Liver (tissue), 9 donors: ENCODE results near the gene JAKMIP2. TPM values are rescaled to one million over a fixed set of nuclear protein-coding genes. Genes with fewer than 3 reads are reported as not detected.
A peak's percentile ranks its signal among the peaks of the same experiment; 100 is the strongest.

Experiments
- DNase-seq: peaks from one replicate; pipeline ENCODE4 v3.0.0-alpha.2; 2017; ENCODE audit warnings: low spot score
- H3K27ac ChIP-seq, 2 donors: one replicate each; pipeline ENCODE4 v1.7.0; 2013; ENCODE audit warnings: inconsistent platforms in 2 of 2, low read length in 2 of 2, control low read depth in 1 of 2, low read depth in 1 of 2, mild to moderate bottlenecking in 1 of 2
- H3K27me3 ChIP-seq, 4 donors: one replicate each; pipeline versions ENCODE4 v1.6.1 to v1.7.0; 2013; ENCODE audit warnings: low read length in 3 of 4, inconsistent platforms in 1 of 4, mild to moderate bottlenecking in 1 of 4, moderate library complexity in 1 of 4; ENCODE audit not compliant: control insufficient read depth in 4 of 4, insufficient read depth in 4 of 4
- H3K36me3 ChIP-seq, 4 donors: one replicate each; pipeline versions ENCODE4 v1.6.1 to v1.7.0; 2013; ENCODE audit warnings: low read length in 3 of 4, mild to moderate bottlenecking in 3 of 4, low read depth in 1 of 4, moderate library complexity in 1 of 4; ENCODE audit not compliant: control insufficient read depth in 4 of 4, insufficient read depth in 3 of 4
- H3K4me1 ChIP-seq, 4 donors: one replicate each; pipeline versions ENCODE4 v1.6.1 to v1.7.0; 2013; ENCODE audit warnings: low read length in 3 of 4, mild to moderate bottlenecking in 3 of 4, moderate library complexity in 1 of 4; ENCODE audit not compliant: control insufficient read depth in 4 of 4, insufficient read depth in 4 of 4
- H3K4me3 ChIP-seq, 3 donors: one replicate each; pipeline versions ENCODE4 v1.6.1 to v1.7.0; 2013; ENCODE audit warnings: low read length in 3 of 3, control low read depth in 1 of 3, low read depth in 1 of 3, mild to moderate bottlenecking in 1 of 3
- H3K9ac ChIP-seq, 2 donors: one replicate each; pipeline ENCODE4 v1.7.0; 2013; ENCODE audit warnings: low read length in 2 of 2, mild to moderate bottlenecking in 2 of 2, moderate library complexity in 2 of 2, control low read depth in 1 of 2, low read depth in 1 of 2
- H3K9me3 ChIP-seq, 4 donors: one replicate each; pipeline versions ENCODE4 v1.6.1 to v1.7.0; 2013; ENCODE audit warnings: low read length in 3 of 4; ENCODE audit not compliant: control insufficient read depth in 4 of 4
- ATF3 ChIP-seq: IDR thresholded peaks from 2 replicates; pipeline ENCODE4 v1.6.1; 2016; ENCODE audit warnings: antibody characterized with exemption
- CTCF ChIP-seq: fragments of 150-350 bp; IDR thresholded peaks from 2 replicates; pipeline ENCODE4 v1.5.1; 2017; ENCODE audit warnings: improper control_type of control experiment, low read depth, low read length; ENCODE audit not compliant: missing input control
- EGR1 ChIP-seq, 2 donors: IDR thresholded peaks; 2 replicates each; pipeline ENCODE4 v1.6.1; 2016 to 2018; ENCODE audit warnings: antibody characterized with exemption in 2 of 2, low read depth in 2 of 2
- FOXA1 ChIP-seq: IDR thresholded peaks from 2 replicates; pipeline ENCODE4 v1.6.1; 2016; ENCODE audit warnings: antibody characterized with exemption
- FOXA2 ChIP-seq: IDR thresholded peaks from 2 replicates; pipeline ENCODE4 v1.6.1; 2016; ENCODE audit warnings: antibody characterized with exemption
- GABPA ChIP-seq, 2 donors: IDR thresholded peaks in 1 of 2; conservative IDR thresholded peaks in 1 of 2; 2 replicates each; pipeline ENCODE4 v1.6.1; 2016; ENCODE audit warnings: antibody characterized with exemption in 2 of 2, mild to moderate bottlenecking in 1 of 2, moderate library complexity in 1 of 2
- HNF4A ChIP-seq, 2 donors: conservative IDR thresholded peaks; 2 replicates each; pipeline ENCODE4 v1.6.1; 2016; ENCODE audit warnings: antibody characterized with exemption in 2 of 2, mild to moderate bottlenecking in 2 of 2
- HNF4G ChIP-seq: IDR thresholded peaks from 2 replicates; pipeline ENCODE4 v1.6.1; 2016; ENCODE audit warnings: antibody characterized with exemption
- JUND ChIP-seq, 2 donors: IDR thresholded peaks; 2 replicates each; pipeline ENCODE4 v1.6.1; 2016; ENCODE audit warnings: antibody characterized with exemption in 2 of 2
- MAX ChIP-seq: IDR thresholded peaks from 2 replicates; pipeline ENCODE4 v1.6.1; 2016; ENCODE audit warnings: antibody characterized with exemption
- NR2F2 ChIP-seq: IDR thresholded peaks from 2 replicates; pipeline ENCODE4 v1.6.1; 2016; ENCODE audit warnings: antibody characterized with exemption
- RAD21 ChIP-seq, 2 donors: IDR thresholded peaks; 2 replicates each; pipeline ENCODE4 v1.6.1; 2016; ENCODE audit warnings: antibody characterized with exemption in 2 of 2, mild to moderate bottlenecking in 2 of 2
- RXRA ChIP-seq, 2 donors: IDR thresholded peaks; 2 replicates each; pipeline ENCODE4 v1.6.1; 2017 to 2018; ENCODE audit warnings: antibody characterized with exemption in 2 of 2, mild to moderate bottlenecking in 1 of 2
- SP1 ChIP-seq: IDR thresholded peaks from 2 replicates; pipeline ENCODE4 v1.6.1; 2018; ENCODE audit warnings: antibody characterized with exemption, mild to moderate bottlenecking
- TAF1 ChIP-seq: conservative IDR thresholded peaks from 2 replicates; pipeline ENCODE4 v1.6.1; 2016; ENCODE audit warnings: antibody characterized with exemption, mild to moderate bottlenecking
- YY1 ChIP-seq: IDR thresholded peaks from 2 replicates; pipeline ENCODE4 v1.6.1; 2016; ENCODE audit warnings: antibody characterized with exemption, mild to moderate bottlenecking
- WGBS: extraction: QIAGEN DNeasy Blood & Tissue Kit; methylation state at CpG from one replicate; pipeline ENCODE4 v1.1.7; 2013; 5-methylcytosine and 5-hydroxymethylcytosine counted together
- polyA plus RNA-seq, 2 donors: library from polyadenylated mRNA; stranded (reverse) in 1 of 2; unstranded in 1 of 2; fragments of 200-250 nt in 1 of 2; fragments of >200 nt in 1 of 2; fragmentation: Nextera tagmentation in 1 of 2; extraction: Ambion mirVana in 1 of 2; gene quantifications; one replicate each; pipeline versions ENCODE4 v1.2.1 to v1.2.3, GENCODE V29; 2013 to 2015
- total RNA-seq, 2 donors: library from RNA; depleted of rRNA; stranded (reverse); fragments of >200 nt; gene quantifications; one replicate each; pipeline ENCODE4 v1.2.3, GENCODE V29; 2014
- TF ChIP-seq, protein P1 (sequence below): IDR thresholded peaks from 2 replicates; pipeline ENCODE4 v1.6.1; 2016; ENCODE audit warnings: antibody characterized with exemption
- TF ChIP-seq, protein P2 (sequence below): IDR thresholded peaks from 2 replicates; pipeline ENCODE4 v1.6.1; 2016; ENCODE audit warnings: antibody characterized with exemption, mild to moderate bottlenecking
- donor health status: healthy.
- donor health status: healthy.
- donor health status: healthy.
- donor health status: healthy.
- donor health status: healthy.

The JAKMIP2 gene
- total and polyA plus RNA-seq, 4 donors, result 0.06 to 0.38 (median 0.24) TPM

GRCh38 chr5:147557876-147558745 is 224.4 kb downstream of the JAKMIP2 start:
- H3K36me3 ChIP-seq, result no peaks in the 10 kb centered on the region
- no peak overlapping the region for H3K27ac ChIP-seq
- H3K4me3 ChIP-seq, result no peak overlapping the region
- H3K9ac ChIP-seq, result no peak overlapping the region
- no peak for DNase-seq
- no peaks in the 10 kb centered on the region for H3K4me1 ChIP-seq
- H3K27me3 ChIP-seq, result peaks cover 0 to 3% (median 0%) of the 10 kb centered on the region in 4 donors
- TF ChIP-seq, protein P1, sequence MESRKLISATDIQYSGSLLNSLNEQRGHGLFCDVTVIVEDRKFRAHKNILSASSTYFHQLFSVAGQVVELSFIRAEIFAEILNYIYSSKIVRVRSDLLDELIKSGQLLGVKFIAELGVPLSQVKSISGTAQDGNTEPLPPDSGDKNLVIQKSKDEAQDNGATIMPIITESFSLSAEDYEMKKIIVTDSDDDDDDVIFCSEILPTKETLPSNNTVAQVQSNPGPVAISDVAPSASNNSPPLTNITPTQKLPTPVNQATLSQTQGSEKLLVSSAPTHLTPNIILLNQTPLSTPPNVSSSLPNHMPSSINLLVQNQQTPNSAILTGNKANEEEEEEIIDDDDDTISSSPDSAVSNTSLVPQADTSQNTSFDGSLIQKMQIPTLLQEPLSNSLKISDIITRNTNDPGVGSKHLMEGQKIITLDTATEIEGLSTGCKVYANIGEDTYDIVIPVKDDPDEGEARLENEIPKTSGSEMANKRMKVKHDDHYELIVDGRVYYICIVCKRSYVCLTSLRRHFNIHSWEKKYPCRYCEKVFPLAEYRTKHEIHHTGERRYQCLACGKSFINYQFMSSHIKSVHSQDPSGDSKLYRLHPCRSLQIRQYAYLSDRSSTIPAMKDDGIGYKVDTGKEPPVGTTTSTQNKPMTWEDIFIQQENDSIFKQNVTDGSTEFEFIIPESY, result no peak
- TF ChIP-seq RXRA (IDR thresholded peaks at IDR 0.05) (no peak), RAD21 (IDR thresholded peaks at IDR 0.05) (no peak), FOXA2 (no peak), FOXA1 (no peak), HNF4G (no peak), YY1 (no peak), TAF1 (no peak), GABPA (IDR thresholded peaks at IDR 0.05 in 1 of 2, conservative IDR thresholded peaks at IDR 0.05 in 1 of 2) (no peak), JUND (IDR thresholded peaks at IDR 0.05) (no peak), NR2F2 (no peak)
- TF ChIP-seq, protein P2, sequence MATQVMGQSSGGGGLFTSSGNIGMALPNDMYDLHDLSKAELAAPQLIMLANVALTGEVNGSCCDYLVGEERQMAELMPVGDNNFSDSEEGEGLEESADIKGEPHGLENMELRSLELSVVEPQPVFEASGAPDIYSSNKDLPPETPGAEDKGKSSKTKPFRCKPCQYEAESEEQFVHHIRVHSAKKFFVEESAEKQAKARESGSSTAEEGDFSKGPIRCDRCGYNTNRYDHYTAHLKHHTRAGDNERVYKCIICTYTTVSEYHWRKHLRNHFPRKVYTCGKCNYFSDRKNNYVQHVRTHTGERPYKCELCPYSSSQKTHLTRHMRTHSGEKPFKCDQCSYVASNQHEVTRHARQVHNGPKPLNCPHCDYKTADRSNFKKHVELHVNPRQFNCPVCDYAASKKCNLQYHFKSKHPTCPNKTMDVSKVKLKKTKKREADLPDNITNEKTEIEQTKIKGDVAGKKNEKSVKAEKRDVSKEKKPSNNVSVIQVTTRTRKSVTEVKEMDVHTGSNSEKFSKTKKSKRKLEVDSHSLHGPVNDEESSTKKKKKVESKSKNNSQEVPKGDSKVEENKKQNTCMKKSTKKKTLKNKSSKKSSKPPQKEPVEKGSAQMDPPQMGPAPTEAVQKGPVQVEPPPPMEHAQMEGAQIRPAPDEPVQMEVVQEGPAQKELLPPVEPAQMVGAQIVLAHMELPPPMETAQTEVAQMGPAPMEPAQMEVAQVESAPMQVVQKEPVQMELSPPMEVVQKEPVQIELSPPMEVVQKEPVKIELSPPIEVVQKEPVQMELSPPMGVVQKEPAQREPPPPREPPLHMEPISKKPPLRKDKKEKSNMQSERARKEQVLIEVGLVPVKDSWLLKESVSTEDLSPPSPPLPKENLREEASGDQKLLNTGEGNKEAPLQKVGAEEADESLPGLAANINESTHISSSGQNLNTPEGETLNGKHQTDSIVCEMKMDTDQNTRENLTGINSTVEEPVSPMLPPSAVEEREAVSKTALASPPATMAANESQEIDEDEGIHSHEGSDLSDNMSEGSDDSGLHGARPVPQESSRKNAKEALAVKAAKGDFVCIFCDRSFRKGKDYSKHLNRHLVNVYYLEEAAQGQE, result no peak
- WGBS, result 79% methylated on average over 8 of the region's 8 CpGs
- H3K9me3 ChIP-seq, result no peaks in the 10 kb centered on the region

DNA sequence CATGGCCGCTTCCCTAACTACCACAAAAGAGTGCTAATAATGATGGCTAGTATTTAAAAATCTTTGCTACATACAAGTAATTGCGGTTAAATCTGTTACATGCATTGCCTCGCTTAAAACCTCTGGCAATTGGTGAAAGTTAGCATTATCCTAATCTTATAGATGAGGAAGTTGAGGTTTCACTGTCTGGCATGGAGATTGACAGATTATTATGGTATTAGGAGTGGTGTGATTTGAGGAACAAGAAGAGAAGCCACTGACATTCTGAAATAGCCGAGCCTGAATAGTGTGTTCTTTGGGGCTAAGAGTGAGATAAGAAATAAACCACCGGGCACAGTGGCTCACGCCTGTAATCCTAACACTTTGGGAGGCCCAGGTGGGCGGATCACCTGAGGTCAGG is 227.4 kb downstream of the JAKMIP2 start:
- H3K4me1 ChIP-seq, result no peaks in the 10 kb centered on the region
- H3K36me3 ChIP-seq, result no peaks in the 10 kb centered on the region
- no peak overlapping the region for H3K9ac ChIP-seq
- no peak for DNase-seq
- H3K9me3 ChIP-seq, result no peaks in the 10 kb centered on the region
- 83% methylated on average over 7 of the region's 7 CpGs for WGBS
- H3K27ac ChIP-seq, result peak overlapping the region in 1 of 2 donors; percentile 1
- no peak overlapping the region for H3K4me3 ChIP-seq
- H3K27me3 ChIP-seq, result peaks cover 0 to 3% (median 0%) of the 10 kb centered on the region in 4 donors
- TF ChIP-seq JUND (IDR thresholded peaks at IDR 0.05) (no peak), ATF3 (no peak), RAD21 (IDR thresholded peaks at IDR 0.05) (no peak), RXRA (IDR thresholded peaks at IDR 0.05) (no peak), CTCF (no peak), EGR1 (IDR thresholded peaks at IDR 0.05; ENCODE audit: low read depth in 2 of 2) (no peak), HNF4A (conservative IDR thresholded peaks at IDR 0.05) (no peak), SP1 (no peak), FOXA2 (no peak), MAX (no peak), NR2F2 (no peak), GABPA (IDR thresholded peaks at IDR 0.05 in 1 of 2, conservative IDR thresholded peaks at IDR 0.05 in 1 of 2) (no peak), FOXA1 (no peak)
- TF ChIP-seq, protein P2, result no peak
